PC-9 (cell line): ENCODE data around the gene CD22. TPM values are rescaled to one million over a fixed set of nuclear protein-coding genes. Genes with fewer than 3 reads are reported as not detected.

ENCODE experiments used
- BruUV-seq: library from RNA; stranded (reverse); fragments of 400-500 nt; replicated peaks from 2 replicates; lab custom pipeline; 2021; lab: Mats Ljungman, UMichigan
- CTCF ChIA-PET: fragments of 300-600 bp; sonication (Branson Sonifier 250); formaldehyde crosslinking; loops from one replicate; lab custom pipeline; 2022; ENCODE audit warnings: antibody characterized with exemption; lab: Charles Lee
- POLR2A ChIA-PET: fragments of 300-600 bp; sonication (Branson Sonifier 250); formaldehyde crosslinking; loops from one replicate; lab custom pipeline; 2022; ENCODE audit warnings: antibody characterized with exemption; ENCODE audit not compliant: unreplicated experiment; lab: Charles Lee
- DNase-seq, 2 experiments: peaks; one replicate each; pipeline versions ENCODE4 v3.0.0 to v3.0.0-alpha.2; 2015 to 2022; ENCODE audit warnings: mixed read lengths in 1 of 2
- H2AFZ ChIP-seq: fragments of 200-600 bp; sonication (generic); 2 replicates; pipeline ENCODE4 v1.8.1; 2017; ENCODE audit warnings: antibody characterized with exemption
- H3F3A ChIP-seq: fragments of 200-600 bp; sonication (generic); 2 replicates; pipeline ENCODE4 v1.8.1; 2017; ENCODE audit warnings: antibody characterized with exemption, mild to moderate bottlenecking, low read depth; ENCODE audit not compliant: insufficient read depth
- H3K27ac ChIP-seq: fragments of 200-600 bp; sonication (generic); 2 replicates; pipeline ENCODE4 v1.6.1; 2016; ENCODE audit warnings: mixed run types
- H3K27me3 ChIP-seq: fragments of 200-600 bp; sonication (generic); 2 replicates; pipeline ENCODE4 v1.6.1; 2016; ENCODE audit warnings: low read depth, mixed run types; ENCODE audit not compliant: insufficient read depth
- H3K36me3 ChIP-seq: fragments of 200-600 bp; sonication (generic); 2 replicates; pipeline ENCODE4 v1.6.1; 2016; ENCODE audit warnings: low read depth, mixed run types
- H3K4me1 ChIP-seq: fragments of 200-600 bp; sonication (generic); replicated peaks from 2 replicates; pipeline ENCODE4 v1.6.1; 2016; ENCODE audit warnings: mixed run types; ENCODE audit not compliant: insufficient read depth
- H3K4me2 ChIP-seq: fragments of 200-600 bp; sonication (generic); 2 replicates; pipeline ENCODE4 v1.6.1; 2017; ENCODE audit warnings: mixed run types
- H3K4me3 ChIP-seq: fragments of 200-600 bp; sonication (generic); 2 replicates; pipeline ENCODE4 v1.6.1; 2016; ENCODE audit warnings: mixed run types
- H3K79me2 ChIP-seq: fragments of 200-600 bp; sonication (generic); 2 replicates; pipeline ENCODE4 v1.6.1; 2017; ENCODE audit warnings: low read depth, mixed run types
- H3K9me2 ChIP-seq: fragments of 200-600 bp; sonication (generic); 2 replicates; pipeline ENCODE4 v1.8.1; 2017; ENCODE audit warnings: mild to moderate bottlenecking; ENCODE audit not compliant: insufficient read depth
- H3K9me3 ChIP-seq: fragments of 200-600 bp; sonication (generic); 2 replicates; pipeline ENCODE4 v1.8.1; 2016; ENCODE audit warnings: low read depth; ENCODE audit not compliant: insufficient read depth
- H4K20me1 ChIP-seq: fragments of 200-600 bp; sonication (generic); 2 replicates; pipeline ENCODE4 v1.8.1; 2017; ENCODE audit not compliant: insufficient read depth
- EZH2 ChIP-seq: fragments of 200-600 bp; sonication (generic); IDR thresholded peaks from 2 replicates; pipeline ENCODE4 v1.8.0; 2017; ENCODE audit warnings: antibody characterized with exemption, low read depth
- intact Hi-C: fragments of 100-400 bp; cut with micrococcal nuclease; formaldehyde crosslinking; loops from one replicate; pipeline ENCODE4 v1.10.0; 2022; ENCODE audit not compliant: unreplicated experiment
- total RNA-seq: library from RNA; stranded (reverse); gene quantifications from 2 replicates; pipeline ENCODE4 v1.2.3, GENCODE V29; 2021
- TF ChIP-seq, protein P1 (sequence below): fragments of 200-600 bp; sonication (generic); conservative IDR thresholded peaks from 2 replicates; pipeline ENCODE4 v1.6.1; 2017; ENCODE audit warnings: mixed run types, antibody characterized with exemption, mild to moderate bottlenecking, moderate library complexity

Gene CD22
- total RNA-seq, 1 experiment from 2014 or later = 29.8 TPM

DNA sequence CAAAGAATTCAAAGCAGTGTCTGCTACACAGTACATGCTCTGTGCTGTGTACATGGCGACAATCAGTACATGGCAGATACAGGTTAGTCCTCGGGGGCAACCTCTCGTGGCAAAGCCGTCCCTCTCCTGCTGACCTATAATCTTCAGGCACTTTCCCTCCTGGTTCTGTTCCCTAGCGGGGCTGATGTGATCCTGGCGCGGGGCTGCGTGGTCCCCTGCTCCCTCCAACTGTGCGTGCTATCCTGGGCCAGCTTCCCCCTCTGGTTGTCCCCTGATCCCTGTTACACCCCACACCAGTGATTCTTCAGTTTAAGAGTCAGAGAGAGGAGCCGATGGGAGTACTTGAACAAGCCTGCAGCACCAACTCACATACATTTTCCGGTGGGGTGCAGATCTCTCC, 25.0 kb upstream of the CD22 start:
- H3K27ac ChIP-seq = no peak overlapping the region
- POLR2A ChIA-PET = no interaction called here
- CTCF ChIA-PET = no interaction called here
- TF ChIP-seq, protein P1, sequence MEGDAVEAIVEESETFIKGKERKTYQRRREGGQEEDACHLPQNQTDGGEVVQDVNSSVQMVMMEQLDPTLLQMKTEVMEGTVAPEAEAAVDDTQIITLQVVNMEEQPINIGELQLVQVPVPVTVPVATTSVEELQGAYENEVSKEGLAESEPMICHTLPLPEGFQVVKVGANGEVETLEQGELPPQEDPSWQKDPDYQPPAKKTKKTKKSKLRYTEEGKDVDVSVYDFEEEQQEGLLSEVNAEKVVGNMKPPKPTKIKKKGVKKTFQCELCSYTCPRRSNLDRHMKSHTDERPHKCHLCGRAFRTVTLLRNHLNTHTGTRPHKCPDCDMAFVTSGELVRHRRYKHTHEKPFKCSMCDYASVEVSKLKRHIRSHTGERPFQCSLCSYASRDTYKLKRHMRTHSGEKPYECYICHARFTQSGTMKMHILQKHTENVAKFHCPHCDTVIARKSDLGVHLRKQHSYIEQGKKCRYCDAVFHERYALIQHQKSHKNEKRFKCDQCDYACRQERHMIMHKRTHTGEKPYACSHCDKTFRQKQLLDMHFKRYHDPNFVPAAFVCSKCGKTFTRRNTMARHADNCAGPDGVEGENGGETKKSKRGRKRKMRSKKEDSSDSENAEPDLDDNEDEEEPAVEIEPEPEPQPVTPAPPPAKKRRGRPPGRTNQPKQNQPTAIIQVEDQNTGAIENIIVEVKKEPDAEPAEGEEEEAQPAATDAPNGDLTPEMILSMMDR = no peak
- TF ChIP-seq EZH2 = no peak
- no peaks in the 10 kb centered on the region for H3K36me3 ChIP-seq
- H3K4me3 ChIP-seq = no peak overlapping the region
- H3K27me3 ChIP-seq = no peaks in the 10 kb centered on the region
- BruUV-seq = no TSS peak
- no peak overlapping the region for H3K4me2 ChIP-seq
- intact Hi-C loops = no loop called here
- H2AFZ ChIP-seq = no peak overlapping the region
- peaks cover 23% of the 10 kb centered on the region for H3K4me1 ChIP-seq
- no peaks in the 10 kb centered on the region for H3K9me3 ChIP-seq
- H3K79me2 ChIP-seq = no peaks in the 10 kb centered on the region
- peaks cover 23% of the 10 kb centered on the region for H3F3A ChIP-seq
- H3K9me2 ChIP-seq = no peaks in the 10 kb centered on the region
- DNase-seq = no peak
- H4K20me1 ChIP-seq = no peaks in the 10 kb centered on the region

DNA sequence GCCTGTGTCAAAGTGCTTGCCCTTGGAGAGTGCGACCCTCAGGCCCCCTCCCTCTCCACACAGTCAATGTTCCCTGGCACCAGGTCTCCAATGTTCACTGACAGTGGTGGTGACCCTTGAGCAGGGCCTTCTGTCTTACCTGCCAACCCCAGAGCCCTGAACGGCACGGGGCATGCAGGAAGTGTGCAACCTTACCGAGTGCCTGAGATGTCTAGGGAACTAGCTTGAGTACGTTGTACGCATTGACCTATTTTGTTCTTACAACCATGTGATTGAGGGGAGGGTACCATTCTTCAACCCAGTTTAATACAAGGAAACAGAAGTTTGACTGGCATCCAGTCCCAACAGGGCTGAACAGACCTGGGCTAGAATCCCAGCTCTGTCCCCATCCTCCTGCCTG, 23.8 kb upstream of the CD22 start:
- peaks cover 26% of the 10 kb centered on the region for H3K4me1 ChIP-seq
- ChIA-PET CTCF (no interaction called here), POLR2A (interaction anchor here (0.7 kb wide), 1 partner anchor 367 kb away, joined by 4 read pairs; no protein-coding TSS in a partner anchor)
- H3K27ac ChIP-seq = no peak overlapping the region
- no peak overlapping the region for H3K4me2 ChIP-seq
- H3K9me2 ChIP-seq = no peaks in the 10 kb centered on the region
- H3F3A ChIP-seq = peaks cover 29% of the 10 kb centered on the region
- H3K4me3 ChIP-seq = no peak overlapping the region
- no peak for DNase-seq
- intact Hi-C loops = loop anchor here (5.0 kb wide), 1 partner anchor 162 kb away; no protein-coding TSS in a partner anchor
- H3K27me3 ChIP-seq = no peaks in the 10 kb centered on the region
- TF ChIP-seq, protein P1 = no peak
- TF ChIP-seq EZH2 = no peak
- no peaks in the 10 kb centered on the region for H3K9me3 ChIP-seq
- no TSS peak for BruUV-seq
- H2AFZ ChIP-seq = no peak overlapping the region
- no peaks in the 10 kb centered on the region for H4K20me1 ChIP-seq
- no peaks in the 10 kb centered on the region for H3K36me3 ChIP-seq
- H3K79me2 ChIP-seq = peaks cover 4% of the 10 kb centered on the region

DNA sequence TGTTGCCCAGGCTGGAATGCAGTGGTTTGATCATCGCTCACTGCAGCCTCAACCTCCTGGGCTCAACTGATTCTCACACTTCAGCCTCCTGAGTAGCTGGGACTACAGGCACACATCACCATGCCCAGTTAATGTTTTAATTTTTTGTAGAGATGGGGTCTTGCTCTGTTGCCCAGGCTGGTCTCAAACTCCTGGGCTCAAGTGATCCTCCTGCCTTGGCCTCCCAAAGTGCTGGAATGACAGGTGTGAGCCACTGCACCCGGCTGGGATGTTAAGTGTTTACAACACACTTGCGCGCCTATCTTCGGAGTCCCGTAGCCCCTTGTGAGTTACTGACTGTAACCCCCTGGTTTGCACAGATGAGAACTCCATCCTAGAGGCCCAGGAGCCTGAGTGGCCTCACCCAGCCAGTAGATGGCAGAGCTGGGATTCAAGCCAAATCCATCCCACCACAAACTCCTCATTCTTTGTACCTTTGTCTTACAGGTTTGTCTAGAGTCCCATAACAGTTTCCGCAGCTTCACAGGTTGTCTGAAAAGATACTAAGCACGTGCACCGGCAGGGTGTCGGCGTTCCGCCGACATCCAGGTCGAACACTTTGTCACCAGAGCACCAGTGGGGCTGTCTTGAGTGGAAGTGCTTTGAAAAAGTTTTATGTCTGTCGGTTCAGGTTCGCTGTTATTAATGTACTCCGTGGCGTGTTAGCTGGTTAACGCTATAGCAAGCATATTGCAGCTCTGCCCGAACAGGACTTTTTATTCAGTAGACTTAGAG, 22.3 kb upstream of the CD22 start:
- ChIA-PET CTCF (interaction anchor here (0.9 to 1.2 kb wide), 2 partner anchors 13 to 188 kb away, joined by 3 to 4 read pairs; no protein-coding TSS in a partner anchor), POLR2A (interaction anchor here (0.6 kb wide), 1 partner anchor 860 kb away, joined by 4 read pairs; no protein-coding TSS in a partner anchor)
- H3K9me2 ChIP-seq = no peaks in the 10 kb centered on the region
- no peak overlapping the region for H3K27ac ChIP-seq
- H3K27me3 ChIP-seq = no peaks in the 10 kb centered on the region
- peaks cover 8% of the 10 kb centered on the region for H3K36me3 ChIP-seq
- H3F3A ChIP-seq = peaks cover 42% of the 10 kb centered on the region
- intact Hi-C loops = loop anchor here (2.0 to 5.0 kb wide), 2 partner anchors 46 to 161 kb away; no protein-coding TSS in a partner anchor
- TF ChIP-seq EZH2 = no peak
- TF ChIP-seq, protein P1 = peak; percentile 61
- H3K4me1 ChIP-seq = peaks cover 39% of the 10 kb centered on the region
- no peaks in the 10 kb centered on the region for H4K20me1 ChIP-seq
- BruUV-seq = no TSS peak
- peak overlapping the region; percentile 26; the same call in 1 of the 2 replicates for H3K4me2 ChIP-seq
- H3K9me3 ChIP-seq = no peaks in the 10 kb centered on the region
- H2AFZ ChIP-seq = no peak overlapping the region
- peaks cover 19% of the 10 kb centered on the region for H3K79me2 ChIP-seq
- H3K4me3 ChIP-seq = no peak overlapping the region
- peak; percentile 50 to 51 for DNase-seq
